Rectal smooth muscle tissue (tissue), 1 donor: ENCODE data around the gene SERPINE2.

Experiments used
- H3K27ac ChIP-seq: one replicate; pipeline ENCODE4 v1.7.0; 2013; ENCODE audit warnings: low read depth, low read length, inconsistent platforms
- H3K27me3 ChIP-seq: one replicate; pipeline ENCODE4 v1.7.0; 2013; ENCODE audit warnings: low read length; ENCODE audit not compliant: control insufficient read depth, insufficient read depth
- H3K36me3 ChIP-seq: one replicate; pipeline ENCODE4 v1.7.0; 2013; ENCODE audit warnings: low read length; ENCODE audit not compliant: control insufficient read depth, insufficient read depth
- H3K4me1 ChIP-seq: one replicate; pipeline ENCODE4 v1.7.0; 2013; ENCODE audit warnings: low read length; ENCODE audit not compliant: control insufficient read depth, insufficient read depth
- H3K4me3 ChIP-seq: one replicate; pipeline ENCODE4 v1.7.0; 2013; ENCODE audit warnings: low read length
- H3K9ac ChIP-seq: one replicate; pipeline ENCODE4 v1.7.0; 2013; ENCODE audit warnings: low read length

SERPINE2 gene

GRCh38 chr2:223937535-223937934 lies 101.6 kb downstream of the SERPINE2 start:
- Histone ChIP-seq H3K9ac (no peak overlapping the region), H3K27me3 (no peaks in the 10 kb centered on the region), H3K27ac (no peak overlapping the region), H3K4me1 (peaks cover 10% of the 10 kb centered on the region), H3K4me3 (no peak overlapping the region), H3K36me3 (no peaks in the 10 kb centered on the region)

GRCh38 chr2:223936862-223937326 lies 102.2 kb downstream of the SERPINE2 start:
- Histone ChIP-seq H3K4me3 (no peak overlapping the region), H3K27me3 (no peaks in the 10 kb centered on the region), H3K9ac (no peak overlapping the region), H3K27ac (no peak overlapping the region), H3K36me3 (no peaks in the 10 kb centered on the region), H3K4me1 (peaks cover 10% of the 10 kb centered on the region)

DNA sequence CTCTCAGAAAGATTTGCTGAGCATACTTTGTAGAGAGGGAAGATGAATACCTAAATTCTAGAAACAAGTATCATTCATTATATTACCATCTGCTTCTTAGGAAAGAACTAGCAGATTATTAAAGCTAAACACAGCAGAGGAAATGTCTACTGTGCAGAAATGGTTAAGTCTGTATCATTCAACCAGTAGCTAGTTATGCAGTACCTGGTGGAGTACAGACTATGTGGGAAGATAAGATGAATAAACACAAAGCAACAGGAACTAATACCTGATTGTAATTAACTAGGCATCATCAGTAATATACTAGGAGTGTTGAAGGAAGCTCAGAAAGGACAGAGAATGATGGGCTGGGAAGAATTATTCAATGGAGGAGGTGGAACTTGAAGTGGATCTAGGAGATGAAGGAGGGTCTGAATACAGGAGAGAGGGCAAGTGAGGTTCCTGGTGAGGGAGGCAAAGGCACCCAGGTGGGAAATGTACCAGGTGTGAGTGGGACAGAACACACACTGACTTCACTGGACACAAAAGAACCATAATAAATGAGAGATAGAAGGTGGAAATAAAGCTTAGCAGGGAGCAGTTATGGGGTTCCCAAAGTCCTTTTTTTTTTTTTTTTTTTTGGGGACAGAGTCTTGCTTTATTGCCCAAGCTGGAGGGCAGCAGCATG lies 103.5 kb downstream of the SERPINE2 start:
- Histone ChIP-seq H3K9ac (no peak overlapping the region), H3K4me3 (no peak overlapping the region), H3K27ac (no peak overlapping the region), H3K36me3 (no peaks in the 10 kb centered on the region), H3K27me3 (no peaks in the 10 kb centered on the region), H3K4me1 (peaks cover 10% of the 10 kb centered on the region)

GRCh38 chr2:223934870-223935269 lies 104.2 kb downstream of the SERPINE2 start:
- no peaks in the 10 kb centered on the region for H3K27me3 ChIP-seq
- no peak overlapping the region for H3K9ac ChIP-seq
- no peak overlapping the region for H3K27ac ChIP-seq
- H3K4me3 ChIP-seq = no peak overlapping the region
- H3K4me1 ChIP-seq = peaks cover 10% of the 10 kb centered on the region
- no peaks in the 10 kb centered on the region for H3K36me3 ChIP-seq

- H3K27ac ChIP-seq = no peak overlapping the region
- no peak overlapping the region for H3K9ac ChIP-seq
- no peaks in the 10 kb centered on the region for H3K36me3 ChIP-seq
- no peak overlapping the region for H3K4me3 ChIP-seq
- H3K4me1 ChIP-seq = peaks cover 10% of the 10 kb centered on the region
- no peaks in the 10 kb centered on the region for H3K27me3 ChIP-seq
These were observed 106.0 kb downstream of the SERPINE2 start for GRCh38 chr2:223932816-223933800.

- Histone ChIP-seq H3K27me3 (no peaks in the 10 kb centered on the region), H3K27ac (no peak overlapping the region), H3K4me3 (no peak overlapping the region), H3K36me3 (no peaks in the 10 kb centered on the region), H3K9ac (no peak overlapping the region), H3K4me1 (no peaks in the 10 kb centered on the region)
These were observed 108.7 kb downstream of the SERPINE2 start for GRCh38 chr2:223930103-223930976.

GRCh38 chr2:223929571-223930102 lies 109.4 kb downstream of the SERPINE2 start:
- Histone ChIP-seq H3K36me3 (no peaks in the 10 kb centered on the region), H3K4me3 (no peak overlapping the region), H3K4me1 (no peaks in the 10 kb centered on the region), H3K27ac (no peak overlapping the region), H3K27me3 (no peaks in the 10 kb centered on the region), H3K9ac (no peak overlapping the region)

- no peak overlapping the region for H3K4me3 ChIP-seq
- H3K36me3 ChIP-seq = no peaks in the 10 kb centered on the region
- H3K27me3 ChIP-seq = no peaks in the 10 kb centered on the region
- no peaks in the 10 kb centered on the region for H3K4me1 ChIP-seq
- H3K27ac ChIP-seq = no peak overlapping the region
- H3K9ac ChIP-seq = no peak overlapping the region
These were observed 110.7 kb downstream of the SERPINE2 start for GRCh38 chr2:223928113-223929006.

- H3K4me1 ChIP-seq = no peaks in the 10 kb centered on the region
- no peaks in the 10 kb centered on the region for H3K27me3 ChIP-seq
- H3K4me3 ChIP-seq = no peak overlapping the region
- H3K36me3 ChIP-seq = no peaks in the 10 kb centered on the region
- H3K9ac ChIP-seq = no peak overlapping the region
- H3K27ac ChIP-seq = no peak overlapping the region
These were observed 114.0 kb downstream of the SERPINE2 start for GRCh38 chr2:223925106-223925505.
